Heart left ventricle (tissue), 16 donors: ENCODE data around the gene MAPK8IP3. TPM values are rescaled to one million over a fixed set of nuclear protein-coding genes. Genes with fewer than 3 reads are reported as not detected.

Experiments
- ATAC-seq, 4 donors: fragments of 200-7000 bp; cut with Tn5 transposase; one replicate each; pipeline ENCODE4 v1.9.1; 2020 to 2022; ENCODE audit warnings: moderate library complexity in 4 of 4, mild to moderate bottlenecking in 3 of 4, moderate number of reproducible peaks in 1 of 4
- DNase-seq, 5 donors: peaks; one replicate each; pipeline ENCODE4 v3.0.0-alpha.2; 2020
- H3K27ac ChIP-seq, 12 donors: fragments of 200-600 bp; sonication (generic) in 4 of 12; one replicate each; pipeline versions ENCODE4 v1.5.0 to v1.8.0; 2016 to 2022; ENCODE audit warnings: mild to moderate bottlenecking in 2 of 12
- H3K27me3 ChIP-seq, 9 donors: fragments of 200-600 bp; sonication (generic) in 2 of 9; one replicate each; pipeline versions ENCODE4 v1.5.1 to v1.8.0; 2016 to 2022; ENCODE audit warnings: mild to moderate bottlenecking in 3 of 9
- H3K36me3 ChIP-seq, 9 donors: fragments of 200-600 bp; sonication (generic) in 2 of 9; one replicate each; pipeline versions ENCODE4 v1.5.0 to v1.8.0; 2018 to 2022; ENCODE audit warnings: mild to moderate bottlenecking in 2 of 9
- H3K4me1 ChIP-seq, 12 donors: fragments of 200-600 bp; sonication (generic) in 4 of 12; one replicate each; pipeline versions ENCODE4 v1.5.0 to v1.8.0; 2016 to 2022; ENCODE audit warnings: mild to moderate bottlenecking in 3 of 12
- H3K4me3 ChIP-seq, 12 donors: fragments of 200-600 bp; sonication (generic) in 4 of 12; one replicate each; pipeline versions ENCODE4 v1.5.0 to v1.8.0; 2017 to 2022; ENCODE audit warnings: mild to moderate bottlenecking in 9 of 12, moderate library complexity in 4 of 12
- H3K9me3 ChIP-seq, 12 donors: fragments of 200-600 bp; sonication (generic) in 4 of 12; one replicate each; pipeline versions ENCODE4 v1.5.0 to v1.8.0; 2016 to 2022; ENCODE audit warnings: mild to moderate bottlenecking in 1 of 12
- CTCF ChIP-seq, 12 donors: fragments of 200-600 bp; sonication (generic) in 4 of 12; IDR thresholded peaks; one replicate each; pipeline versions ENCODE4 v1.5.0 to v1.8.0; 2018 to 2022; ENCODE audit warnings: antibody characterized with exemption in 12 of 12, mild to moderate bottlenecking in 5 of 12
- POLR2A ChIP-seq, 2 donors: fragments of 450-650 bp; IDR thresholded peaks; one replicate each; pipeline ENCODE4 v1.6.1; 2017; ENCODE audit warnings: antibody characterized with exemption in 2 of 2, mild to moderate bottlenecking in 2 of 2, moderate library complexity in 2 of 2
- WGBS, 4 donors: extraction: QIAGEN DNeasy Blood & Tissue Kit in 2 of 4; methylation state at CpG; one replicate each; pipeline versions ENCODE4 v1.1.5 to v1.1.7; 2013 to 2018; 5-methylcytosine and 5-hydroxymethylcytosine counted together
- intact Hi-C, 10 donors: fragments of 100-400 bp; cut with DNase I; formaldehyde crosslinking; loops; one replicate each; pipeline versions ENCODE4 v1.11.1 to v1.14.2; 2022
- polyA plus RNA-seq, 2 donors: library from polyadenylated mRNA; stranded (reverse); fragments of 200-250 nt; gene quantifications; one replicate each; pipeline ENCODE4 v1.2.3, GENCODE V29; 2013
- total RNA-seq, 9 donors: library from RNA; depleted of rRNA in 2 of 9; stranded (reverse); fragments of >200 nt in 2 of 9; fragmentation: NEBNext Ultra II Directional in 3 of 9; extraction: Animal tissue kit (Norgen Biotek cat#: 25700) in 3 of 9; gene quantifications; one replicate each; pipeline versions ENCODE4 v1.1.0 to v1.2.4, GENCODE V29; 2016 to 2023
- donor health status: ischemic (EF 13 %, LVEDD 7.1; RV severe dilation, severe dysfunction).
- donor health status: healthy with polysubstance abuse.
- donor health status: DM: no; HTN: yes; CAD: no.
- donor health status: DM: no; HTN: no; CAD: no.
- donor health status: ischemic (EF 25% LVEDD 6.9; RV normal size, moderate dysfunction).
- donor health status: ischemic (EF 25% LVEDD 5.7; RV mildly dilated, moderate dysfunction).
- donor health status: healthy.
- donor health status: DM: yes; HTN: yes; CAD: no.
- donor health status: ischemic (EF 35%, LVEDD 5.7; RV mildly dilated, moderate dysfunction).
- donor health status: nonischemic (EF 11% LVEDD 7.7; RV severe dilation, severe dysfunction).
- donor health status: DM: yes; HTN: yes; CAD: no.
- donor health status: PGD.
- donor health status: ischemic (EF 29% LVEDD 5.4; RV normal size, mild dysfunction).
- donor health status: nonischemic (EF 23%, LVEDD 6.1; RV moderate dilation, normal function).

Gene MAPK8IP3
- total and polyA plus RNA-seq, 11 donors = 29.5 to 71.3 (median 63.1) TPM

GRCh38 chr16:1791256-1791942, 85.4 kb downstream of the MAPK8IP3 start:
- Histone ChIP-seq H3K27me3 (no peaks in the 10 kb centered on the region), H3K27ac (no peak overlapping the region), H3K36me3 (peaks cover 0 to 52% (median 29%) of the 10 kb centered on the region in 9 donors), H3K9me3 (no peaks in the 10 kb centered on the region), H3K4me1 (no peaks in the 10 kb centered on the region), H3K4me3 (no peak overlapping the region)
- DNase-seq = peak in 1 of 5 donors; percentile 5
- no peak for ATAC-seq
- WGBS, 4 donors = 94 to 96% (median 95%) methylated on average over 42 to 53 of the region's 53 CpGs
- intact Hi-C loops = no loop called here
- no peak for TF ChIP-seq CTCF (IDR thresholded peaks at IDR 0.05)
- TF ChIP-seq POLR2A (IDR thresholded peaks at IDR 0.05) = no peak

- H3K36me3 ChIP-seq = peaks cover 0 to 45% (median 22%) of the 10 kb centered on the region in 9 donors
- 83 to 89% (median 86%) methylated on average over 45 to 59 of the region's 59 CpGs for WGBS, 4 donors
- no peaks in the 10 kb centered on the region for H3K27me3 ChIP-seq
- ATAC-seq = peak in 2 of 4 donors; percentile 5
- H3K4me3 ChIP-seq = no peak overlapping the region
- no peaks in the 10 kb centered on the region for H3K4me1 ChIP-seq
- H3K27ac ChIP-seq = no peak overlapping the region
- no peaks in the 10 kb centered on the region for H3K9me3 ChIP-seq
- DNase-seq = peak in 2 of 5 donors; percentile 6 to 23
- TF ChIP-seq POLR2A (IDR thresholded peaks at IDR 0.05) (no peak), CTCF (IDR thresholded peaks at IDR 0.05) (no peak)
- intact Hi-C loops = no loop called here
Measured at GRCh38 chr16:1791943-1792812, 86.2 kb downstream of the MAPK8IP3 start.

- Histone ChIP-seq H3K4me3 (no peak overlapping the region), H3K9me3 (peaks cover 0 to 6% (median 0%) of the 10 kb centered on the region in 12 donors), H3K36me3 (peaks cover 0 to 37% (median 16%) of the 10 kb centered on the region in 9 donors), H3K4me1 (no peaks in the 10 kb centered on the region), H3K27me3 (no peaks in the 10 kb centered on the region), H3K27ac (no peak overlapping the region)
- ATAC-seq = no peak
- peak in 2 of 5 donors; percentile 6 to 25 for DNase-seq
- WGBS, 4 donors = 87 to 94% (median 93%) methylated on average over 16 to 33 of the region's 33 CpGs
- intact Hi-C loops = no loop called here
- TF ChIP-seq CTCF (IDR thresholded peaks at IDR 0.05) = no peak
- no peak for TF ChIP-seq POLR2A (IDR thresholded peaks at IDR 0.05)
Measured at GRCh38 chr16:1792836-1793577, 87.0 kb downstream of the MAPK8IP3 start.
